SK-N-SH treated with all-trans-retinoic acid at 6 μM for 48 hours (cell line): ENCODE data around the gene PLEKHA4.
"Not testable (repeated sequence)": the region's sequence is repeated elsewhere in the genome, so short reads cannot be mapped to it uniquely, and the experiment has no call there.

Source experiments
- ATAC-seq: fragments of 200-7000 bp; cut with Tn5 transposase; 3 replicates; pipeline ENCODE4 v1.9.1; 2020; ENCODE audit warnings: mild to moderate bottlenecking, moderate library complexity
- CREB5 ChIP-seq: fragments of 250-450 bp; sonication (Bioruptor Pico); IDR thresholded peaks from 2 replicates; pipeline ENCODE4 v1.5.1; 2020; ENCODE audit warnings: low read depth, mild to moderate bottlenecking, moderate library complexity
- CSDC2 ChIP-seq: fragments of 250-450 bp; sonication (Bioruptor Pico); IDR thresholded peaks from 2 replicates; pipeline ENCODE4 v1.5.0; 2020; ENCODE audit warnings: mild to moderate bottlenecking, moderate library complexity
- ESRRG ChIP-seq: fragments of 250-450 bp; sonication (Bioruptor Pico); IDR thresholded peaks from 2 replicates; pipeline ENCODE4 v1.6.1; 2021; ENCODE audit warnings: mild to moderate bottlenecking
- GLIS3 ChIP-seq: fragments of 250-450 bp; sonication (Bioruptor Pico); IDR thresholded peaks from 2 replicates; pipeline ENCODE4 v1.5.0; 2020; ENCODE audit warnings: mild to moderate bottlenecking, moderate library complexity
- ISL1 ChIP-seq: fragments of 250-450 bp; sonication (Bioruptor Pico); IDR thresholded peaks from 2 replicates; pipeline ENCODE4 v2.1.2; 2022; ENCODE audit warnings: mild to moderate bottlenecking, moderate library complexity
- OSR1 ChIP-seq: fragments of 250-450 bp; sonication (Bioruptor Pico); IDR thresholded peaks from 2 replicates; pipeline ENCODE4 v1.8.0; 2022; ENCODE audit warnings: moderate library complexity, mild to moderate bottlenecking, inconsistent platforms
- POU6F1 ChIP-seq: fragments of 250-450 bp; sonication (Bioruptor Pico); IDR thresholded peaks from 2 replicates; pipeline ENCODE4 v1.8.0; 2021; ENCODE audit warnings: low read depth, mild to moderate bottlenecking, moderate library complexity, borderline replicate concordance
- RARB ChIP-seq: fragments of 250-450 bp; sonication (Bioruptor Pico); IDR thresholded peaks from 2 replicates; pipeline ENCODE4 v1.8.0; 2021; ENCODE audit warnings: mild to moderate bottlenecking, moderate library complexity
- TCF4 ChIP-seq: fragments of 250-450 bp; sonication (Bioruptor Pico); IDR thresholded peaks from 2 replicates; pipeline ENCODE4 v1.8.0; 2021; ENCODE audit warnings: mild to moderate bottlenecking, moderate library complexity, borderline replicate concordance
- TOX ChIP-seq: fragments of 250-450 bp; sonication (Bioruptor Pico); IDR thresholded peaks from 2 replicates; pipeline ENCODE4 v1.8.0; 2021; ENCODE audit warnings: mild to moderate bottlenecking, moderate library complexity, borderline replicate concordance
- ZFP3 ChIP-seq: fragments of 250-450 bp; sonication (Bioruptor Pico); IDR thresholded peaks from 2 replicates; pipeline ENCODE4 v1.5.0; 2020; ENCODE audit warnings: mild to moderate bottlenecking, moderate library complexity
- ZNF565 ChIP-seq: fragments of 450-650 bp; formaldehyde crosslinking; conservative IDR thresholded peaks from 2 replicates; pipeline ENCODE4 v1.5.0; 2020; ENCODE audit warnings: low read depth, mild to moderate bottlenecking, moderate library complexity
- ZNF70 ChIP-seq: fragments of 450-650 bp; formaldehyde crosslinking; IDR thresholded peaks from 2 replicates; pipeline ENCODE4 v1.5.0; 2020; ENCODE audit warnings: mild to moderate bottlenecking, moderate library complexity
- ZNF8 ChIP-seq: fragments of 450-650 bp; formaldehyde crosslinking; IDR thresholded peaks from 2 replicates; pipeline ENCODE4 v1.5.0; 2020; ENCODE audit warnings: mild to moderate bottlenecking, moderate library complexity
- TF ChIP-seq, protein P1 (sequence below): fragments of 250-450 bp; sonication (Bioruptor Pico); IDR thresholded peaks from 2 replicates; pipeline ENCODE4 v1.8.0; 2020; ENCODE audit warnings: mild to moderate bottlenecking, moderate library complexity, borderline replicate concordance
- TF ChIP-seq, protein P2 (sequence below): fragments of 250-450 bp; sonication (Bioruptor Pico); IDR thresholded peaks from 2 replicates; pipeline ENCODE4 v1.5.1; 2021; ENCODE audit warnings: mild to moderate bottlenecking, moderate library complexity
- TF ChIP-seq, protein P3 (sequence below): fragments of 250-450 bp; sonication (Bioruptor Pico); IDR thresholded peaks from 2 replicates; pipeline ENCODE4 v1.5.0; 2020; ENCODE audit warnings: mild to moderate bottlenecking, moderate library complexity

PLEKHA4 gene

GRCh38 chr19:48881741-48882657, 13.6 kb upstream of the PLEKHA4 start:
- peak; percentile 41 for ATAC-seq
- TF ChIP-seq POU6F1 (CRISPR knock-in tag) (no peak), TOX (CRISPR knock-in tag) (no peak), OSR1 (CRISPR knock-in tag) (no peak), ESRRG (CRISPR knock-in tag) (no peak), TCF4 (CRISPR knock-in tag) (no peak), CSDC2 (no peak), CREB5 (CRISPR knock-in tag) (no peak)
- TF ChIP-seq, protein P1, sequence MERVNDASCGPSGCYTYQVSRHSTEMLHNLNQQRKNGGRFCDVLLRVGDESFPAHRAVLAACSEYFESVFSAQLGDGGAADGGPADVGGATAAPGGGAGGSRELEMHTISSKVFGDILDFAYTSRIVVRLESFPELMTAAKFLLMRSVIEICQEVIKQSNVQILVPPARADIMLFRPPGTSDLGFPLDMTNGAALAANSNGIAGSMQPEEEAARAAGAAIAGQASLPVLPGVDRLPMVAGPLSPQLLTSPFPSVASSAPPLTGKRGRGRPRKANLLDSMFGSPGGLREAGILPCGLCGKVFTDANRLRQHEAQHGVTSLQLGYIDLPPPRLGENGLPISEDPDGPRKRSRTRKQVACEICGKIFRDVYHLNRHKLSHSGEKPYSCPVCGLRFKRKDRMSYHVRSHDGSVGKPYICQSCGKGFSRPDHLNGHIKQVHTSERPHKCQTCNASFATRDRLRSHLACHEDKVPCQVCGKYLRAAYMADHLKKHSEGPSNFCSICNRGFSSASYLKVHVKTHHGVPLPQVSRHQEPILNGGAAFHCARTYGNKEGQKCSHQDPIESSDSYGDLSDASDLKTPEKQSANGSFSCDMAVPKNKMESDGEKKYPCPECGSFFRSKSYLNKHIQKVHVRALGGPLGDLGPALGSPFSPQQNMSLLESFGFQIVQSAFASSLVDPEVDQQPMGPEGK (CRISPR knock-in tag), result no peak

DNA sequence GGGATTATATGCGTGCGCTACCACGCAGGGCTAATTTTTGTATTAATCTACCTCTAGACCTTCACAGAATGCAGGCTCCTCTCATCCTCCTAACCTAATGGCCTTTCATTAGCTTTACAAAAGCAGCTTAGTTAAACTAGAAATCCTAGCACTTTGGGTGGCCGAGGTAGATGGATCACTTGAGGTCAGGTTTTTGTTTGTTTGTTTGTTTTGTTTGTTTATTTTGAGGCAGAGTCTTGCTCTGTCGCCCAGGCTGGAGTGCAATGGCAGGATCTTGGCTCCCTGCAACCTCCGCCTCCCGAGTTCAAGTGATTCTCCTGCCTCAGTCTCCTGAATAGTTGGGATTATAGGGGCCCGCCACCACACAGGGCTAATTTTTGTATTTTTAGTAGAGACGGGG, 11.3 kb upstream of the PLEKHA4 start:
- not testable (repeated sequence) for ATAC-seq

DNA sequence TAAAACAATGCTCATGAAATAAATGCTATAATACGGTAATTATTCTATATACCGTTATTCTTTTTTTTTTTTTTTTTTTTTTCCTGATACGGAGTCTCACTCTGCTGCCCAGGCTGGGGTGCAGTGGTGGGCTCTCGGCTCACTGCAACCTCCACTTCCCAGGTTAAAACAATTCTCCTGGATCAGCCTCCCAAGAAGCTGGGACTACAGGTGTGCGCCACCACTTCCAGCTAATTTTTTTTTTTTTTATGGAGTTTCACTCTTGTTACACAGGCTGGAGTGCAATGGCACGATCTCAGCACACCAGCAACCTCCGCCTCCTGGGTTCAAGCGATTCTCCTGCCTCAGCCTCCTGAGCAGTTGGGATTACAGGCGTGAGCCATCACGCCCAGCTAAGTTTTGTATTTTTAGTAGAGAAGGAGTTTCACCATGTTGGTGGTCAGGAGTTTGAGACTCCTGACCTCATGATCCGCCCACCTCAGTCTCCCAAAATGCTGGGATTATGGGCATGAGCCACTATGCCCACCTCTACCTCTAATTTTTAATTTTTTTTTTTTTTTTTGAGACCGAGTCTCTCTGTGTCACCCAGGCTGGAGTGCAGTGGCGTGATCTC, 10.7 kb upstream of the PLEKHA4 start:
- TF ChIP-seq, protein P2, sequence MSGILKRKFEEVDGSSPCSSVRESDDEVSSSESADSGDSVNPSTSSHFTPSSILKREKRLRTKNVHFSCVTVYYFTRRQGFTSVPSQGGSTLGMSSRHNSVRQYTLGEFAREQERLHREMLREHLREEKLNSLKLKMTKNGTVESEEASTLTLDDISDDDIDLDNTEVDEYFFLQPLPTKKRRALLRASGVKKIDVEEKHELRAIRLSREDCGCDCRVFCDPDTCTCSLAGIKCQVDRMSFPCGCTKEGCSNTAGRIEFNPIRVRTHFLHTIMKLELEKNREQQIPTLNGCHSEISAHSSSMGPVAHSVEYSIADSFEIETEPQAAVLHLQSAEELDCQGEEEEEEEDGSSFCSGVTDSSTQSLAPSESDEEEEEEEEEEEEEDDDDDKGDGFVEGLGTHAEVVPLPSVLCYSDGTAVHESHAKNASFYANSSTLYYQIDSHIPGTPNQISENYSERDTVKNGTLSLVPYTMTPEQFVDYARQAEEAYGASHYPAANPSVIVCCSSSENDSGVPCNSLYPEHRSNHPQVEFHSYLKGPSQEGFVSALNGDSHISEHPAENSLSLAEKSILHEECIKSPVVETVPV (CRISPR knock-in tag), result no peak
- no peak for TF ChIP-seq RARB (CRISPR knock-in tag)
- TF ChIP-seq CREB5 (CRISPR knock-in tag), result no peak
- no peak for TF ChIP-seq ISL1 (CRISPR knock-in tag)
- TF ChIP-seq ESRRG (CRISPR knock-in tag), result no peak
- TF ChIP-seq ZFP3 (CRISPR knock-in tag), result no peak
- TF ChIP-seq CSDC2, result no peak
- TF ChIP-seq ZNF70 (CRISPR knock-in tag), result no peak
- no peak for TF ChIP-seq ZNF8 (CRISPR knock-in tag)
- TF ChIP-seq, protein P3, sequence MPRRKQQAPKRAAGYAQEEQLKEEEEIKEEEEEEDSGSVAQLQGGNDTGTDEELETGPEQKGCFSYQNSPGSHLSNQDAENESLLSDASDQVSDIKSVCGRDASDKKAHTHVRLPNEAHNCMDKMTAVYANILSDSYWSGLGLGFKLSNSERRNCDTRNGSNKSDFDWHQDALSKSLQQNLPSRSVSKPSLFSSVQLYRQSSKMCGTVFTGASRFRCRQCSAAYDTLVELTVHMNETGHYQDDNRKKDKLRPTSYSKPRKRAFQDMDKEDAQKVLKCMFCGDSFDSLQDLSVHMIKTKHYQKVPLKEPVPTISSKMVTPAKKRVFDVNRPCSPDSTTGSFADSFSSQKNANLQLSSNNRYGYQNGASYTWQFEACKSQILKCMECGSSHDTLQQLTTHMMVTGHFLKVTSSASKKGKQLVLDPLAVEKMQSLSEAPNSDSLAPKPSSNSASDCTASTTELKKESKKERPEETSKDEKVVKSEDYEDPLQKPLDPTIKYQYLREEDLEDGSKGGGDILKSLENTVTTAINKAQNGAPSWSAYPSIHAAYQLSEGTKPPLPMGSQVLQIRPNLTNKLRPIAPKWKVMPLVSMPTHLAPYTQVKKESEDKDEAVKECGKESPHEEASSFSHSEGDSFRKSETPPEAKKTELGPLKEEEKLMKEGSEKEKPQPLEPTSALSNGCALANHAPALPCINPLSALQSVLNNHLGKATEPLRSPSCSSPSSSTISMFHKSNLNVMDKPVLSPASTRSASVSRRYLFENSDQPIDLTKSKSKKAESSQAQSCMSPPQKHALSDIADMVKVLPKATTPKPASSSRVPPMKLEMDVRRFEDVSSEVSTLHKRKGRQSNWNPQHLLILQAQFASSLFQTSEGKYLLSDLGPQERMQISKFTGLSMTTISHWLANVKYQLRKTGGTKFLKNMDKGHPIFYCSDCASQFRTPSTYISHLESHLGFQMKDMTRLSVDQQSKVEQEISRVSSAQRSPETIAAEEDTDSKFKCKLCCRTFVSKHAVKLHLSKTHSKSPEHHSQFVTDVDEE, result no peak
- TF ChIP-seq OSR1 (CRISPR knock-in tag), result no peak
- TF ChIP-seq ZNF565 (CRISPR knock-in tag), result no peak
- TF ChIP-seq GLIS3, result no peak
- no peak; the same call in 2 of the 3 replicates for ATAC-seq
